Erythroblast (primary cell): Measurements from ENCODE around the gene MUC5B.
"Not testable (repeated sequence)": the region's sequence is repeated elsewhere in the genome, so short reads cannot be mapped to it uniquely, and the experiment has no call there.

Experiments used
- GATA1 ChIP-seq: IDR thresholded peaks from 2 replicates; pipeline ENCODE4 v1.6.1; 2011; ENCODE audit warnings: low read depth, mild to moderate bottlenecking, control low read depth, low read length, moderate library complexity
- POLR2A ChIP-seq: IDR thresholded peaks from 2 replicates; pipeline ENCODE4 v1.6.1; 2011; ENCODE audit warnings: mild to moderate bottlenecking, low read length

DNA sequence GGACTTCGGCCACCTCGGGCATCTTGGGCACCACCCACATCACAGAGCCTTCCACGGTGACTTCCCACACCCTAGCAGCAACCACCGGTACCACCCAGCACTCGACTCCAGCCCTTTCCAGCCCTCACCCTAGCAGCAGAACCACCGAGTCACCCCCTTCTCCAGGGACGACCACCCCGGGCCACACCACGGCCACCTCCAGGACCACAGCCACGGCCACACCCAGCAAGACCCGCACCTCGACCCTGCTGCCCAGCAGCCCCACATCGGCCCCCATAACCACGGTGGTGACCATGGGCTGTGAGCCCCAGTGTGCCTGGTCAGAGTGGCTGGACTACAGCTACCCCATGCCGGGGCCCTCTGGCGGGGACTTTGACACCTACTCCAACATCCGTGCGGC is 20.7 kb downstream of the MUC5B start:
- TF ChIP-seq POLR2A, GATA1: not testable (repeated sequence)
